ENCODE data around the gene ID2. TPM values are rescaled to one million over a fixed set of nuclear protein-coding genes. Genes with fewer than 3 reads are reported as not detected.

Gene ID2
- total RNA-seq, 1 experiment from 2014 or later = 48.6 TPM

- H3K4me2 ChIP-seq (ENCODE audit: insufficient read depth, insufficient read length, low read length) = peak overlapping the region; percentile 65
- H3K27me3 ChIP-seq (ENCODE audit: insufficient read depth, low read length) = peaks cover 26% of the 10 kb centered on the region; the same call in 1 of the 2 replicates
- no peaks in the 10 kb centered on the region for H3K9me3 ChIP-seq (ENCODE audit: control insufficient read depth, low read depth, low read length)
- no peak overlapping the region; the same call in 1 of the 2 replicates for H3K4ac ChIP-seq (ENCODE audit: low read depth, low read length)
- H2BK120ac ChIP-seq (ENCODE audit: low read depth, low read length, poor library complexity, severe bottlenecking) = no peak overlapping the region
- peaks cover 43% of the 10 kb centered on the region for H3K27me3 Mint-ChIP-seq (ENCODE audit: low read depth)
- no peak overlapping the region for H4K5ac ChIP-seq (ENCODE audit: insufficient read length, low read depth, low read length)
- H2AFZ ChIP-seq (ENCODE audit: low read length) = no peak overlapping the region
- H3K9ac ChIP-seq (ENCODE audit: extremely low read depth, insufficient read length, low read length) = peak overlapping the region; percentile 13
- peaks cover 34 to 40% of the 10 kb centered on the region in 2 experiments for H3K4me1 Mint-ChIP-seq
- no peak overlapping the region for H2BK15ac ChIP-seq (ENCODE audit: low read depth, low read length)
- H3K79me2 ChIP-seq (ENCODE audit: insufficient read depth, low read length) = no peaks in the 10 kb centered on the region
- no peak overlapping the region for H3K23ac ChIP-seq (ENCODE audit: insufficient read length, low read depth, low read length)
- H3K27ac Mint-ChIP-seq = peak overlapping the region; percentile 83 to 99 (median 98); a peak in 5 of 7 replicates
- H3K18ac ChIP-seq (ENCODE audit: insufficient read length, low read depth, low read length) = peak overlapping the region; percentile 91
- peaks cover 26 to 27% of the 10 kb centered on the region in 2 experiments for H3K9me3 Mint-ChIP-seq
- H4K20me1 ChIP-seq (ENCODE audit: control insufficient read depth, insufficient read depth, insufficient read length) = no peaks in the 10 kb centered on the region
- TF ChIP-seq CTCF (conservative IDR thresholded peaks at IDR 0.05) = no peak
- peak; percentile 75 for DNase-seq
- H3T11ph ChIP-seq (ENCODE audit: low read length) = peak overlapping the region; percentile 38
- H3K4me3 Mint-ChIP-seq = peak overlapping the region; percentile 67 to 82
- H3K27ac ChIP-seq (ENCODE audit: insufficient read length, low read depth, low read length) = no peak overlapping the region
- WGBS (ENCODE audit: extremely low coverage, insufficient read length, low lambda C conversion rate) = no CpG with 5 or more reads among the region's 41 CpGs
- peak overlapping the region; percentile 46 for H2BK20ac ChIP-seq (ENCODE audit: low read depth, low read length, poor library complexity, severe bottlenecking)
- H2AK5ac ChIP-seq (ENCODE audit: insufficient read length, low read length) = no peak overlapping the region
- H4K91ac ChIP-seq (ENCODE audit: insufficient read length, low read depth, low read length) = no peak overlapping the region
- H3K23me2 ChIP-seq (ENCODE audit: insufficient read length, low read depth, low read length, poor library complexity, severe bottlenecking) = peaks cover 34% of the 10 kb centered on the region
- no peak overlapping the region for H3K56ac ChIP-seq (ENCODE audit: insufficient read length, low read depth, low read length)
- no peaks in the 10 kb centered on the region for H3K4me1 ChIP-seq (ENCODE audit: insufficient read depth, low read length)
- H2BK5ac ChIP-seq (ENCODE audit: insufficient read length, low read length) = no peak overlapping the region
- H2BK12ac ChIP-seq (ENCODE audit: insufficient read length, low read depth, low read length) = no peak overlapping the region
- H4K8ac ChIP-seq (replicated peaks; ENCODE audit: insufficient read length, low read depth, low read length) = no peak overlapping the region
- H3K36me3 Mint-ChIP-seq (ENCODE audit: insufficient read depth in 1 of 3, low read depth in 3 of 3) = peaks cover 13 to 34% (median 21%) of the 10 kb centered on the region in 3 experiments
- no peaks in the 10 kb centered on the region for H3K79me1 ChIP-seq (ENCODE audit: insufficient read depth, low read depth, low read length, poor library complexity, severe bottlenecking)
- peak overlapping the region; percentile 87; the same call in 1 of the 2 replicates for H3K14ac ChIP-seq (ENCODE audit: insufficient read depth, low read length)
These were observed 3.9 kb upstream of the ID2 start for GRCh38 chr2:8677646-8678592.
